ENCODE data around the gene TOLLIP.
"Not testable (repeated sequence)": the region's sequence is repeated elsewhere in the genome, so short reads cannot be mapped to it uniquely, and the experiment has no call there.

TOLLIP gene

GRCh38 chr11:1343391-1344055 lies 34.1 kb upstream of the TOLLIP start:
- no peak for DNase-seq

GRCh38 chr11:1342946-1343345 lies 33.5 kb upstream of the TOLLIP start:
- no peak for DNase-seq

GRCh38 chr11:1341928-1342524 lies 32.6 kb upstream of the TOLLIP start:
- DNase-seq, result no peak

GRCh38 chr11:1341226-1341625 lies 31.8 kb upstream of the TOLLIP start:
- DNase-seq, result not testable (repeated sequence)

GRCh38 chr11:1340111-1340510 lies 30.7 kb upstream of the TOLLIP start:
- DNase-seq, result no peak

- DNase-seq, result no peak
These were observed 29.7 kb upstream of the TOLLIP start for GRCh38 chr11:1339066-1339675.

GRCh38 chr11:1338201-1339065 lies 29.0 kb upstream of the TOLLIP start:
- no peak for DNase-seq

- no peak for DNase-seq
These were observed 28.2 kb upstream of the TOLLIP start for GRCh38 chr11:1337647-1338007.

- peak in 1 of 4 experiments; percentile 42 for DNase-seq
These were observed 27.6 kb upstream of the TOLLIP start for GRCh38 chr11:1336836-1337646.

- DNase-seq, result peak in 2 of 4 experiments; percentile 37 to 53
These were observed 26.7 kb upstream of the TOLLIP start for GRCh38 chr11:1335811-1336761.

- no peak for DNase-seq
These were observed 25.9 kb upstream of the TOLLIP start for GRCh38 chr11:1335264-1335810.

- DNase-seq, result no peak
These were observed 24.4 kb upstream of the TOLLIP start for GRCh38 chr11:1333860-1334259.

GRCh38 chr11:1333091-1333772 lies 23.8 kb upstream of the TOLLIP start:
- no peak for DNase-seq

- no peak for DNase-seq
These were observed 21.0 kb upstream of the TOLLIP start for GRCh38 chr11:1330473-1330872.

- no peak for DNase-seq
These were observed 17.6 kb upstream of the TOLLIP start for GRCh38 chr11:1327064-1327460.

GRCh38 chr11:1326435-1327063 lies 17.1 kb upstream of the TOLLIP start:
- no peak for DNase-seq

GRCh38 chr11:1323774-1324173 lies 14.3 kb upstream of the TOLLIP start:
- no peak for DNase-seq

GRCh38 chr11:1317993-1318392 lies 8.6 kb upstream of the TOLLIP start:
- no peak for DNase-seq

- no peak for DNase-seq
These were observed 8.0 kb upstream of the TOLLIP start for GRCh38 chr11:1317432-1317831.

Data from activated naive CD4-positive, alpha-beta T cell (primary cell).